ENCODE measurements around the gene TMEM100. TPM values are rescaled to one million over a fixed set of nuclear protein-coding genes. Genes with fewer than 3 reads are reported as not detected.

TMEM100 gene
- total and polyA plus RNA-seq, 2 experiments from 2014 or later, result 0.10 to 0.73 TPM

DNA sequence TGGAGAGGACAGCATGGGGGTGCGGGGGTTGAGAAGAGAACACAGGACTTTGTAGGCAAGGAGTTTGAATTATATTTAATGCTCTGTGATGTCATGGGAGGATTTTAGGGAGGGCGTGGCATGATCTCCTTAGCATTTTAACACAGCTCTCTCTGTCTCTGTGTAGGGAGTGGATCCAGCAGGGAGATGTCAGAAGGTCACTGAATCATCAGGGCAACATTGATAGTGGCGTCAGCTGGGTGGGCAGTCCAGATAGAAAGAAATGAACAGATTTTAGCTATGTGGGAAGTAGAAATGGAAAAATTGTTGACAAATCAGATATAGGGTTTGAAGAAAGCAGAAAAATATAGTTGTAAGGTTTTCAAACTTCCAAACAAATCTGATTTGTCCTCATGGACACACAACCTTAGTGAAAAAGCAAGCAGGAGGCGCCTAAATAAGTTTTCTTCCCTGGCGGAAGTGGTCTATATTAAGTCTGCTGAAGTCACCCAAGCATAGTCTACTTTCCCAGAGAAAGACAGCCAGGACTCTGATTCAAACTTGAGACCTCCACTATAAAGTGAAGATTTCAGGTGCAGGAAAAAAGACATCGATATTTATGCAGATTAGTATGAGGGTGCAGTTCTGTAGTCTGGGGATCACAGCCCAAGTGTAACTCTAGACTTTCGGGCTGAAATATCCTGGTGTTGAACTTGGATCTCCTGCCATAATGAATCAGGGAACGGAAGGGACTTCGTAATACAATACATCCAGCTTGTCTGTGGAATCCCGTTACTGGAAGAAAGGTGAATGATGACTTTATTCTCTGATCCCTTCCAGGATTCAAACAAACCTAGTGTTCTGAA lies 18.1 kb upstream of the TMEM100 start:
- no peaks in the 10 kb centered on the region for H3K79me2 ChIP-seq (replicated peaks; ENCODE audit: insufficient read depth)
- no peak overlapping the region for H3K4me3 ChIP-seq
- no peak overlapping the region for H3K27ac ChIP-seq (ENCODE audit: low read depth)
- H3F3A ChIP-seq (replicated peaks; ENCODE audit: low read depth), result no peaks in the 10 kb centered on the region
- H3K9me2 ChIP-seq (ENCODE audit: insufficient read depth), result no peaks in the 10 kb centered on the region
- Mint-ChIP-seq H3K36me3 (ENCODE audit: low read depth) (no peaks in the 10 kb centered on the region), H3K4me1 (peaks cover 2% of the 10 kb centered on the region; the same call in 2 of the 3 replicates), H3K9me3 (no peaks in the 10 kb centered on the region), H3K4me3 (no peak overlapping the region), H3K27me3 (ENCODE audit: insufficient read depth, low read depth, poor library complexity) (no peaks in the 10 kb centered on the region), H3K27ac (no peak overlapping the region)
- no peaks in the 10 kb centered on the region for H4K20me1 ChIP-seq (replicated peaks; ENCODE audit: insufficient read depth)
- H3K27me3 ChIP-seq (ENCODE audit: insufficient read depth), result no peaks in the 10 kb centered on the region
- H2AFZ ChIP-seq, result no peak overlapping the region
- H3K4me2 ChIP-seq, result no peak overlapping the region
- no peaks in the 10 kb centered on the region for H3K36me3 ChIP-seq (ENCODE audit: insufficient read depth)
- ATAC-seq (no peak), DNase-seq (ENCODE audit: low spot score) (no peak)
- TF ChIP-seq JUNB (IDR thresholded peaks at IDR 0.05; ENCODE audit: unreplicated experiment) (no peak), CREB1 (CRISPR knock-in tag; IDR thresholded peaks at IDR 0.05; ENCODE audit: low read depth) (no peak), ZNF114 (CRISPR knock-in tag; IDR thresholded peaks at IDR 0.05) (no peak)
- TF ChIP-seq, protein P1, sequence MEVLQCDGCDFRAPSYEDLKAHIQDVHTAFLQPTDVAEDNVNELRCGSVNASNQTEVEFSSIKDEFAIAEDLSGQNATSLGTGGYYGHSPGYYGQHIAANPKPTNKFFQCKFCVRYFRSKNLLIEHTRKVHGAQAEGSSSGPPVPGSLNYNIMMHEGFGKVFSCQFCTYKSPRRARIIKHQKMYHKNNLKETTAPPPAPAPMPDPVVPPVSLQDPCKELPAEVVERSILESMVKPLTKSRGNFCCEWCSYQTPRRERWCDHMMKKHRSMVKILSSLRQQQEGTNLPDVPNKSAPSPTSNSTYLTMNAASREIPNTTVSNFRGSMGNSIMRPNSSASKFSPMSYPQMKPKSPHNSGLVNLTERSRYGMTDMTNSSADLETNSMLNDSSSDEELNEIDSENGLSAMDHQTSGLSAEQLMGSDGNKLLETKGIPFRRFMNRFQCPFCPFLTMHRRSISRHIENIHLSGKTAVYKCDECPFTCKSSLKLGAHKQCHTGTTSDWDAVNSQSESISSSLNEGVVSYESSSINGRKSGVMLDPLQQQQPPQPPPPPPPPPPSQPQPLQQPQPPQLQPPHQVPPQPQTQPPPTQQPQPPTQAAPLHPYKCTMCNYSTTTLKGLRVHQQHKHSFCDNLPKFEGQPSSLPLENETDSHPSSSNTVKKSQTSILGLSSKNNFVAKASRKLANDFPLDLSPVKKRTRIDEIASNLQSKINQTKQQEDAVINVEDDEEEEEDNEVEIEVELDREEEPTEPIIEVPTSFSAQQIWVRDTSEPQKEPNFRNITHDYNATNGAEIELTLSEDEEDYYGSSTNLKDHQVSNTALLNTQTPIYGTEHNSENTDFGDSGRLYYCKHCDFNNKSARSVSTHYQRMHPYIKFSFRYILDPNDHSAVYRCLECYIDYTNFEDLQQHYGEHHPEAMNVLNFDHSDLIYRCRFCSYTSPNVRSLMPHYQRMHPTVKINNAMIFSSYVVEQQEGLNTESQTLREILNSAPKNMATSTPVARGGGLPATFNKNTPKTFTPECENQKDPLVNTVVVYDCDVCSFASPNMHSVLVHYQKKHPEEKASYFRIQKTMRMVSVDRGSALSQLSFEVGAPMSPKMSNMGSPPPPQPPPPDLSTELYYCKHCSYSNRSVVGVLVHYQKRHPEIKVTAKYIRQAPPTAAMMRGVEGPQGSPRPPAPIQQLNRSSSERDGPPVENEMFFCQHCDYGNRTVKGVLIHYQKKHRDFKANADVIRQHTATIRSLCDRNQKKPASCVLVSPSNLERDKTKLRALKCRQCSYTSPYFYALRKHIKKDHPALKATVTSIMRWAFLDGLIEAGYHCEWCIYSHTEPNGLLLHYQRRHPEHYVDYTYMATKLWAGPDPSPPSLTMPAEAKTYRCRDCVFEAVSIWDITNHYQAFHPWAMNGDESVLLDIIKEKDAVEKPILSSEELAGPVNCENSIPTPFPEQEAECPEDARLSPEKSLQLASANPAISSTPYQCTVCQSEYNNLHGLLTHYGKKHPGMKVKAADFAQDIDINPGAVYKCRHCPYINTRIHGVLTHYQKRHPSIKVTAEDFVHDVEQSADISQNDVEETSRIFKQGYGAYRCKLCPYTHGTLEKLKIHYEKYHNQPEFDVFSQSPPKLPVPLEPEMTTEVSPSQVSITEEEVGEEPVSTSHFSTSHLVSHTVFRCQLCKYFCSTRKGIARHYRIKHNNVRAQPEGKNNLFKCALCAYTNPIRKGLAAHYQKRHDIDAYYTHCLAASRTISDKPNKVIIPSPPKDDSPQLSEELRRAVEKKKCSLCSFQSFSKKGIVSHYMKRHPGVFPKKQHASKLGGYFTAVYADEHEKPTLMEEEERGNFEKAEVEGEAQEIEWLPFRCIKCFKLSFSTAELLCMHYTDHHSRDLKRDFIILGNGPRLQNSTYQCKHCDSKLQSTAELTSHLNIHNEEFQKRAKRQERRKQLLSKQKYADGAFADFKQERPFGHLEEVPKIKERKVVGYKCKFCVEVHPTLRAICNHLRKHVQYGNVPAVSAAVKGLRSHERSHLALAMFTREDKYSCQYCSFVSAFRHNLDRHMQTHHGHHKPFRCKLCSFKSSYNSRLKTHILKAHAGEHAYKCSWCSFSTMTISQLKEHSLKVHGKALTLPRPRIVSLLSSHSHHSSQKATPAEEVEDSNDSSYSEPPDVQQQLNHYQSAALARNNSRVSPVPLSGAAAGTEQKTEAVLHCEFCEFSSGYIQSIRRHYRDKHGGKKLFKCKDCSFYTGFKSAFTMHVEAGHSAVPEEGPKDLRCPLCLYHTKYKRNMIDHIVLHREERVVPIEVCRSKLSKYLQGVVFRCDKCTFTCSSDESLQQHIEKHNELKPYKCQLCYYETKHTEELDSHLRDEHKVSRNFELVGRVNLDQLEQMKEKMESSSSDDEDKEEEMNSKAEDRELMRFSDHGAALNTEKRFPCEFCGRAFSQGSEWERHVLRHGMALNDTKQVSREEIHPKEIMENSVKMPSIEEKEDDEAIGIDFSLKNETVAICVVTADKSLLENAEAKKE (CRISPR knock-in tag; IDR thresholded peaks at IDR 0.05), result no peak
- TF ChIP-seq, protein P2, sequence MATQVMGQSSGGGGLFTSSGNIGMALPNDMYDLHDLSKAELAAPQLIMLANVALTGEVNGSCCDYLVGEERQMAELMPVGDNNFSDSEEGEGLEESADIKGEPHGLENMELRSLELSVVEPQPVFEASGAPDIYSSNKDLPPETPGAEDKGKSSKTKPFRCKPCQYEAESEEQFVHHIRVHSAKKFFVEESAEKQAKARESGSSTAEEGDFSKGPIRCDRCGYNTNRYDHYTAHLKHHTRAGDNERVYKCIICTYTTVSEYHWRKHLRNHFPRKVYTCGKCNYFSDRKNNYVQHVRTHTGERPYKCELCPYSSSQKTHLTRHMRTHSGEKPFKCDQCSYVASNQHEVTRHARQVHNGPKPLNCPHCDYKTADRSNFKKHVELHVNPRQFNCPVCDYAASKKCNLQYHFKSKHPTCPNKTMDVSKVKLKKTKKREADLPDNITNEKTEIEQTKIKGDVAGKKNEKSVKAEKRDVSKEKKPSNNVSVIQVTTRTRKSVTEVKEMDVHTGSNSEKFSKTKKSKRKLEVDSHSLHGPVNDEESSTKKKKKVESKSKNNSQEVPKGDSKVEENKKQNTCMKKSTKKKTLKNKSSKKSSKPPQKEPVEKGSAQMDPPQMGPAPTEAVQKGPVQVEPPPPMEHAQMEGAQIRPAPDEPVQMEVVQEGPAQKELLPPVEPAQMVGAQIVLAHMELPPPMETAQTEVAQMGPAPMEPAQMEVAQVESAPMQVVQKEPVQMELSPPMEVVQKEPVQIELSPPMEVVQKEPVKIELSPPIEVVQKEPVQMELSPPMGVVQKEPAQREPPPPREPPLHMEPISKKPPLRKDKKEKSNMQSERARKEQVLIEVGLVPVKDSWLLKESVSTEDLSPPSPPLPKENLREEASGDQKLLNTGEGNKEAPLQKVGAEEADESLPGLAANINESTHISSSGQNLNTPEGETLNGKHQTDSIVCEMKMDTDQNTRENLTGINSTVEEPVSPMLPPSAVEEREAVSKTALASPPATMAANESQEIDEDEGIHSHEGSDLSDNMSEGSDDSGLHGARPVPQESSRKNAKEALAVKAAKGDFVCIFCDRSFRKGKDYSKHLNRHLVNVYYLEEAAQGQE (IDR thresholded peaks at IDR 0.05; ENCODE audit: unreplicated experiment), result no peak
- H3K4me1 ChIP-seq (ENCODE audit: insufficient read depth), result no peaks in the 10 kb centered on the region
